ENCODE data around the gene TBC1D20.

The TBC1D20 gene

DNA sequence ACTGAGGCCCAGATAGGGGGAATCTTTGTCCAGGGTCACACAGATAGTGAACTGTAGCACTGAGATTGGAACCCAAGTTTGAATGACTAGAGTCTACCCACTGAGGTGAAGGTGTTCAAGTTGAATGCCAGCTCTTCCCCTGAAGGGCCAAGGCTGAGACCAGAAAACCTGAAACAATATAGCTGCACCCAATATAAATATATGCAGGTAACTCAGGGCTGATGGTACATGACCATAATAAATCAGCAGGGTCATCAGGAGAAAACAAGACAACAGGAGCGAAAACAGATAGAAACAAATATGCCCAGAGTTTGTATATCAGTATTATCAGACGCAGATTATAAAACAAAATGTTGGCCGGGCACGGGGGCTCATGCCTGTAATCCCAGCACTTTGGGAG is 58.2 kb downstream of the TBC1D20 start:
- no peak overlapping the region for H3K27ac ChIP-seq (ENCODE audit: low read length)
- peaks cover 10% of the 10 kb centered on the region for H3K79me2 ChIP-seq (ENCODE audit: low read length)
- H3K27me3 ChIP-seq (ENCODE audit: low read depth, low read length) = no peaks in the 10 kb centered on the region

GRCh38 chr20:403582-403957 is 58.8 kb downstream of the TBC1D20 start:
- no peak for TF ChIP-seq CTCF (IDR thresholded peaks at IDR 0.05; ENCODE audit: low read depth, low read length)
- no peak for TF ChIP-seq EZH2phosphoT487 (IDR thresholded peaks at IDR 0.05; ENCODE audit: low read depth)
- H3K36me3 ChIP-seq (replicated peaks; ENCODE audit: low read depth, low read length) = no peaks in the 10 kb centered on the region
- no peaks in the 10 kb centered on the region for H3K27me3 ChIP-seq (ENCODE audit: low read depth, low read length)
- no peaks in the 10 kb centered on the region for H4K20me1 ChIP-seq (ENCODE audit: insufficient read depth, low read length)
- peaks cover 5% of the 10 kb centered on the region for H3K79me2 ChIP-seq (ENCODE audit: low read length)
- no peak overlapping the region for H3K9ac ChIP-seq (ENCODE audit: low read length)
- H3K4me1 ChIP-seq (ENCODE audit: low read length) = peaks cover 6% of the 10 kb centered on the region
- H3K27ac ChIP-seq (ENCODE audit: low read length) = no peak overlapping the region
- H2AFZ ChIP-seq (ENCODE audit: low read depth, low read length) = no peak overlapping the region
- no peak overlapping the region for H3K4me3 ChIP-seq (ENCODE audit: low read length)
- no peak overlapping the region for H3K4me2 ChIP-seq (ENCODE audit: low read length)
- H3K9me3 ChIP-seq (ENCODE audit: insufficient read depth, low read length) = no peaks in the 10 kb centered on the region

More for the DNA sequence above, 58.2 kb downstream of the TBC1D20 start:
- no peaks in the 10 kb centered on the region for H3K36me3 ChIP-seq (replicated peaks; ENCODE audit: low read depth, low read length)
- no peak overlapping the region for H3K4me3 ChIP-seq (ENCODE audit: low read length)
- no peak overlapping the region for H3K4me2 ChIP-seq (ENCODE audit: low read length)
- no peak for TF ChIP-seq CTCF (IDR thresholded peaks at IDR 0.05; ENCODE audit: low read depth, low read length)
- TF ChIP-seq EZH2phosphoT487 (IDR thresholded peaks at IDR 0.05; ENCODE audit: low read depth) = no peak
- H3K4me1 ChIP-seq (ENCODE audit: low read length) = peaks cover 6% of the 10 kb centered on the region
- no peak overlapping the region for H2AFZ ChIP-seq (ENCODE audit: low read depth, low read length)
- H3K9ac ChIP-seq (ENCODE audit: low read length) = no peak overlapping the region
- H3K9me3 ChIP-seq (ENCODE audit: insufficient read depth, low read length) = no peaks in the 10 kb centered on the region
- H4K20me1 ChIP-seq (ENCODE audit: insufficient read depth, low read length) = no peaks in the 10 kb centered on the region

DNA sequence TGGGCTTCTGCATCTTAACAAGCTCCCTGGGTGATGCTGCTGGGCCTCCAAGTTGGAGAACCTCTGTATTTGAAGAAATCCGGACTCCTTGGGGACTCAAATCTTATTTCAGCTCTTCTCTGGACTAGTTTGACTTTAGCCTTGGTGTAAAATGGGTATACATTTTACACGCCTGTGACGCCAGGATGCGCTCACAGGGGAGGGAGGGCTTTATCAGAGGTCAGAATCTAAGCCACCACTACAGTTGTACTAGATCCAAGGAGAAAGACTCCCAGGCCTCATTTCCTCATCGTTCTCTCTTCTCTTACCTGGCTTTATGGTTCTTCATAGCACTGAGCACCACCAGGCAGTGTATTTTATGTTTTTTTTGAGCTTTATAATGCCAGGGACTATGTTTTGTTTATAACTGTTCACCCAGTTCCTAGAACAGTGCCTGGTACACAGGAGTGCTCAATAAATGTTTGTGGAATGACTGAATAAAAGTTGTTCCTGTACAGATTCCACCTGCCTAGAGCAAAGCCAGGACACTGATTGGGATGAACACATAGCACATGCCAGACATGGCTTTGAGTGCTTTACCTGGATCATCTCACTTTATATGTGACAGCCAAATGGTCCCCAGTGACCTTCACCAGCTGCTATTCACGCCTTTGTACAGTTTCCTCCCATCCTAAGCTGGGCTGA is 59.3 kb downstream of the TBC1D20 start:
- H3K4me2 ChIP-seq (ENCODE audit: low read length) = no peak overlapping the region
- H3K9ac ChIP-seq (ENCODE audit: low read length) = no peak overlapping the region
- peaks cover 6% of the 10 kb centered on the region for H3K4me1 ChIP-seq (ENCODE audit: low read length)
- no peak overlapping the region for H2AFZ ChIP-seq (ENCODE audit: low read depth, low read length)
- H3K4me3 ChIP-seq (ENCODE audit: low read length) = no peak overlapping the region
- no peaks in the 10 kb centered on the region for H3K27me3 ChIP-seq (ENCODE audit: low read depth, low read length)
- no peak overlapping the region for H3K27ac ChIP-seq (ENCODE audit: low read length)
- no peak for TF ChIP-seq EZH2phosphoT487 (IDR thresholded peaks at IDR 0.05; ENCODE audit: low read depth)
- TF ChIP-seq CTCF (IDR thresholded peaks at IDR 0.05; ENCODE audit: low read depth, low read length) = no peak
- peaks cover under 1% of the 10 kb centered on the region for H3K36me3 ChIP-seq (replicated peaks; ENCODE audit: low read depth, low read length)
- no peaks in the 10 kb centered on the region for H4K20me1 ChIP-seq (ENCODE audit: insufficient read depth, low read length)
- H3K79me2 ChIP-seq (ENCODE audit: low read length) = no peaks in the 10 kb centered on the region
- H3K9me3 ChIP-seq (ENCODE audit: insufficient read depth, low read length) = no peaks in the 10 kb centered on the region

DNA sequence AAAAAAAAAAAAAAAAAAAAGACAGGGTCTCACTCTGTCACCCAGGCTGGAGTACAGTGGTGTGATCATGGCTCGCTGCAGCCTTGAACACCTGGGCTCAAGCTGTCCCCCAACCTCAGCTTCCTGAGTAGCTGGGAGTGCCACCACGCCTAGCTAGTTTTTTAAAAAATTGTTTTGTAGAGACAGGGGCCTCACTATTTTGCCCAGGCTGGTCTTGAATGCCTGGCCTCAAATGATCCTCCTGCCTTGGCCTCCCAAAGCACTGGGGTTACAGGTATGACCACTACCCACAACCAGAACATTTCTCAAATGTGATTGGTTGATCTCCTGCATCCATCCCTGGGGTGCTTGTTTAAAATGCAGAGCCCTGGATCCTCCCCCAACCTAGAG is 59.8 kb downstream of the TBC1D20 start:
- no peak overlapping the region for H3K27ac ChIP-seq (ENCODE audit: low read length)
- no peak overlapping the region for H3K9ac ChIP-seq (ENCODE audit: low read length)
- H4K20me1 ChIP-seq (ENCODE audit: insufficient read depth, low read length) = no peaks in the 10 kb centered on the region
- no peak for TF ChIP-seq CTCF (IDR thresholded peaks at IDR 0.05; ENCODE audit: low read depth, low read length)
- no peaks in the 10 kb centered on the region for H3K9me3 ChIP-seq (ENCODE audit: insufficient read depth, low read length)
- H3K79me2 ChIP-seq (ENCODE audit: low read length) = no peaks in the 10 kb centered on the region
- no peak overlapping the region for H2AFZ ChIP-seq (ENCODE audit: low read depth, low read length)
- H3K4me2 ChIP-seq (ENCODE audit: low read length) = no peak overlapping the region
- H3K4me1 ChIP-seq (ENCODE audit: low read length) = peaks cover 6% of the 10 kb centered on the region
- H3K27me3 ChIP-seq (ENCODE audit: low read depth, low read length) = no peaks in the 10 kb centered on the region
- H3K4me3 ChIP-seq (ENCODE audit: low read length) = no peak overlapping the region
- peaks cover 5% of the 10 kb centered on the region for H3K36me3 ChIP-seq (replicated peaks; ENCODE audit: low read depth, low read length)
